ENCODE results near the gene CBR4. TPM values are rescaled to one million over a fixed set of nuclear protein-coding genes. Genes with fewer than 3 reads are reported as not detected.
"Not testable (repeated sequence)": the region's sequence is repeated elsewhere in the genome, so short reads cannot be mapped to it uniquely, and the experiment has no call there.

The CBR4 gene
- 6.2 TPM for polyA plus RNA-seq (2013, experiment 1 of 2; ENCODE audit: insufficient read length)
- polyA plus RNA-seq (2013, experiment 2 of 2; ENCODE audit: insufficient read length) = 7.2 TPM

DNA sequence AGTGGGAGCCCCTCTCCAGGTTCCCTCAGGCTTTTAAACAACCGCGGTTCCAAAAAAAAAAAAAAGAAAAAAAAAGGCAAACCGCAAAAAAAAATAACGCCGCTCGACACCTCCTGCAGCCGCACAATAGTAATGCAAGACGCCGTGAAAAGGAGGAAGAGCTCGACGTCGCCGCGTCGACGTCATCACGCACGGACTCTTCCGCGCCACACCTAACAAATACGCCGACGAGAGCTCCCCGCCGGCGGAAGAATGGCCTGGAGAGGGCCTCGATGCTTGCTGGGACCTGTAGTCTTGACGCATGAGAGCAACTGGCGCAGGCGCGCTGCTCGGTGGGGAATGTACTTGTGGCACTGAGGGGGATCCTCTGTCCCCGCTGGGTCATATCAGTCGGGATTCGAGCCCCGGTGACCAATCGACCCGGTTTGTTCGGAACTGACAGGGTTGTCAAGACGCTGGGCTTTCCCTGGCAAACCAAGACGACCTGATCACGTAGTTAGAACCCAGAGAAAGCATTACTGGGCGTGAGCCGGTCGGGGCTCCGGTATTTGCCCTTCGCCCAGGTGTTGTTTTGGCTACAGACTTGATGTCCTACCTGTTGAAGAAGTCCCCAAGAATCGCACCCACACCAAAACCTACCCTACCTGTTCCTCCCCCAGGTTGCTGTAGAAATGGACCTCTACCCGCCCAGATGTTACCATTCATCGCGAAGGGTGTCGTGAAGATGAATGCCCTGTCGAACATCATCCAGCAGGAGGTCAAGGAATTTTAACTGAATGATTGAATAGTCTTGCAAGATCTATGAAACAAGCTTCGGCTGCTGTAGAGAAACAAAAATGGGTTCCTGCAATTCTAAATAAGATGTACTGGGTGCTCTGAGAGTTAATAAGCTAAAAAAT lies at the start of gene CBR4:
Gene CBR4, minus strand, starts transcription at position 131 of the 899 bp plus-strand sequence. CDS start 166 bp downstream, outside the sequence.
- DNase-seq = peak; percentile 100

DNA sequence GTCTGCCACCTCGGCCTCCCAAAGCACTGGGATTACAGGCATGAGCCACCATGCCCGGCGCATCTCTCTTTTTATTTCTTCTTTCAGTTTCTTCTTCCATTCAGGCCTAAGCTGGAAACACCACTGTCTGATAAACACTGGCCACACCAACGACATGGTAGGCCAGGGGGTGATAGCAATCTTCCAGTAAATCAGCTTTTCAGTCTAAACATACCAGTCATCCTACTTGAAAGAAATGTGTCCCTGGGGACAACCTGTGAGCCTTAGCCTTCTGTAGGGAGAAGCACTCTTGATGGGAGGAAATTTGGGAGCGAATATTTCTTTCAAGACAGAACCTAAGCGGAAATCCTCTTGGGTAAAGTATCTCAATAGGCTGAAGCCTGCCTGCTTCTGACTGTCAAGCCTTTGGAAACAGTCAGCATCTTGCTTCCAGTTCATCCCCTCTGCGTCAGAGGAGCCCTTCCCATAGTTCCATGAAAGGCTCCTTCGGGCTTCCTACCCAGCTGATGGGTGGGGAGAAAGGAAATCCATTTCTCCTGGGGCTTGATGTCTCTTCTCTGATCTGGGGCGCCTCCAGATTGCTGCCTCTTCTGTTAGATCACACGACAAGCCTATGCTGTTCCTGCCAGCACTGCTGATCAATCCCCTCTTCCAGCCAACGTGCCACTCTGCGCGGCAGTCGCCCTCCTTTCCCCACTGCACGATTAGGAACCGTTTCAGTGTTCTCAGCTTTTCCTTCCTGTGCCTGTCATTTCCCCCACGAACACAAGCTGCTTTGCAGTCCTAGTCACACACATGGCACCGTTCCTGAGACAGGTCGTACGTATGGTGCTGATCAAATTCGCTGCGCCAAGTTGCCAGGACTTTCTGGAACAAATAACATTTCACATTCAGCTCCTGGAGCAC lies 49.5 kb upstream of the CBR4 start:
- peak; percentile 60 for DNase-seq

DNA sequence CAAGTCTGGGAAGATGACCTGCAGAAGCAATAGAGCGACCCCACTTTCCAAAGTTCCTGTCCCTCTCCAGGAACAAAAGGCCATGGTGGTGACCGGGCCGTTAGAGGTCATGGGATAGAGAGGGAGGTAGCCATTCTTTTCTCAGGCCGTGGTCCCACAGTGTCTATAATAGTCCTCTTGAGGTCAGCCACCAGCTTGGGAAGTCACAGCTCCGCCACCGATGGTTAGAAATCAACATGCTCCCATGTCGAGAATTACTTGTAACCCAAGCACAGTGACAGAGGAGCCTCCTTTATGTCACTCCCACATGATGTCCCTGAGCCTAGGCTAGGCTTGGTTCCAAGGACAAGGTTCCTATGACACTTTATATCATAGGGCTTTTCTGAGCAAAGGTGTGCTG lies 48.3 kb upstream of the CBR4 start:
- no peak for DNase-seq

DNA sequence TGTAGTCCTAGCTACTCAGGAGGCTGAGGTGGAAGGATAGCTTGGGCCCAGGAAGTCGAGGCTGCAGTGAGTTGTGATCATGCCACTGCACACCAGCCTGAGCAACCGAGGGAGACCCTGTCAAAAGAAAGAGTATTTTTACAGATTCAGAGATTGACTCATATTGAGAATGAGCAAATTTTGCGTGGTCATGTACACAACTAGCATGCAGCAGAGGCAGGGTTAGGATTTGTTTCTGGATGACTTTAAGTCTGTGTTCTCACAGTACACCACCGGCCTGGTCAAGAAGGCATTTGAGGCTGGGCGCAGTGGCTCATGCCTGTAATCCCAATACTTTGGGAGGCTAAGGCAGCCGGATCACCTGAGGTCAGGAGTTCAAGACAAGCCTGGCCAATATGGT lies 44.8 kb upstream of the CBR4 start:
- DNase-seq = no peak

DNA sequence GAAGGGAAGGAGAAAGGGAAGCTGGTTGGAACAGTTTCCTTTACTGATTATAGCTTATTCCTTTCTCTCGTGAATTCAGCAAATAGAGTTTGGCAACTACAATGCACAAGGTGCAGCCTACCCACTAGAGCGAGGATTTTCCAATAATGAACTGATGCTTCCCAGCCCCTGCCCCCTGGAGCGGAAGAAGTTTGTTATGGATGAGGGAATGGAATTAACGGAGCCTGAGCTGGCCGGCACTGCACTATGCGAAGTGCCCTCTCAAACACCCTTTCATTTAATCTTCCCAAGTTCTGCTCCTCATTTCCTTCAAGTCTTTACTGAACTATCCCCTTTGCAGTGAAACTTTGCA lies 42.5 kb upstream of the CBR4 start:
- DNase-seq = no peak

DNA sequence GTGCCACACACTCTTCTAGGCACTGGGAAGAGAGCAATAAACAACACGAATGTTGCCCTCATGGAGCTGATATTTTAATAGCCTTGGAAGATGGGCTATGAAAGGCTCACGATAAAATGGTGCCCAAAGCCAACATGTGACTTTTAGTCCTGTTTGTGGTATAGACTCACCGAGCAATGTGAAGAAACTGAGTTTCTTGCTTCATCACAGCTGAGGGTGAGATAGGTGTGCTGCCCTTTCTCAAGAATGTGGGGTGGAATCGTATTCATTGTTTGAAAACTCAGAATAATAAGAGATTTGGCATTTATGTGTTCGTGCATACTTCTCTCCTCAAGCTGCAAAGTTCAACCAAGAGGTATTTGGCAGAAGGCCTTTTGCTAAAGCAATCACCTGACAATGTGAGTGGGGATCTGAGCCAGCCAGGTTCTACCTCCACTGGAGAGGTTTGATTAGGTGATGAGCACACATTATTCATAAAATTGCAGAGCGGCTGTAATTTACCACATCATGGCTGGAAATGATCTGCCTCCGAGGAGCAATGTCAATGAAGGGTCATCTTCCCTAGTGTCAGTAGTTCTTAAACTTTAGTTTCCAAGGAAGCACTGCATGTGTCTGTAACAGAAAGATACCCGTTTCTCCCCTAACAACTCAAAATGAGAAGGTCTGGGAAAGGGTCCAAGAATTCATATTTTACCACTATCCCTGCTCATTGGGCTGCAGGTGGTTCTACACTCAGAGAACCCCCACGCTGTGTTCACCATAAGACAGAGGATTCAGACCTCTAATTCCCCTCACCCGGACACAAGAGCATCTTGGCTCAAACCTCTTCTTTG lies 41.9 kb upstream of the CBR4 start:
- no peak for DNase-seq

DNA sequence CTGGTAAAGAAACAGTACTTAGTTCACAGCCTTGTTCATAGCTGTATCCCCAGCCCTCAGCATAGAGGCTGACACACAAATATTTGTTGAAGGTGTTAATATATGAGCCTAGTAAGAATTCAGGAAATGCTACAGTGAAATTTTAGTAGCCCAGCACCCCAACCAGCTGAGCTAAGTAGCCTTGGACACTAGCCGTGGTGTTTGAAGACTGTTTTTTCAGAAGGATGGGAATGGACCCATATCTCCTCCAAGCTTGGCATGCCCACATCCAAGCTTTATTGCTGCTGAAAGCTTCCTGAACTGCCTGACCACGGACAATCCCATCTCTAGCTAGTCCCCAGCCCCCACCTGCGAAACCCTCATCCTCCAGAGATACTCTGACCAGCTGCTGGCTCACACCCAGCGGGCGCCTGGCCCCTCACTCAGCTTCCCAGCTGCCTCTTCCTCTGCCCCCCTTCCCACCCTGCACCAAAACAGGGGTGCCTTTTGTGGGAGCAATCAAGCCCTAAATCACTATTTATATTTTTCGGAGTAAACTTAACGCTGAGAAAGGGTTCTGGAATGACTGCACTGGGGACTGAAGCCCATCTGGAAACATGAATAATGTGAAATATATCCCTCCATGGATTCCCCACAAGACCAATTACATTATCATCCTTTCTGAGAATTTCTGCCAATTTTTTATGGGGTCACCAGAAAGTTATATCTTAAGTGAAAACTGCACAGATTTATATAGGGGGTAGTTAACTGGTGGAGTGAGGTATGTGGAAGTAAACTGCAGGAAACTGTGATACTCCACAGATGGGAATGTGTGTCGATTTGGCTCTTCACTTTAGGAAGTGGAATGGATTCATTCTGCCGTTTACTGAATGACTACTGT lies 41.1 kb upstream of the CBR4 start:
- no peak for DNase-seq

DNA sequence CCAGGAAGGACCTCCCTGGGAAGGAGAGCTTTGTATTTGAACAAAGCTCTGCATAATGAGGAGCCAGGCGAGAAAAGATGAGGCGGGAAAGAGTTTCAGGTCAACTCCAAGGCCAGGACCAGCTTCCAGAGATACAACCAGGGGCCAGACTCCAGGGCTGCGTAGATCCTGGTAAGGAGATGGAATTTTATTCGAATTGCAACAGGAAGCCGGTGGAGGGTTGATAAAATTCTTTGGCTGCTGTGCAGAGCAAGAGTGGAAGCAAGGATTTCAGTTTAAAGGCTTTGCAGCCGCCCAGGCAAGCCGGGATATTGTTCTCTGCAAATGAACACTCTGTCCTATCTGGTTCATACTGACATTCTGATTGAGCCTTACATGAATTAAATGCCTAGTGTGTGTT lies 40.2 kb upstream of the CBR4 start:
- DNase-seq = no peak

DNA sequence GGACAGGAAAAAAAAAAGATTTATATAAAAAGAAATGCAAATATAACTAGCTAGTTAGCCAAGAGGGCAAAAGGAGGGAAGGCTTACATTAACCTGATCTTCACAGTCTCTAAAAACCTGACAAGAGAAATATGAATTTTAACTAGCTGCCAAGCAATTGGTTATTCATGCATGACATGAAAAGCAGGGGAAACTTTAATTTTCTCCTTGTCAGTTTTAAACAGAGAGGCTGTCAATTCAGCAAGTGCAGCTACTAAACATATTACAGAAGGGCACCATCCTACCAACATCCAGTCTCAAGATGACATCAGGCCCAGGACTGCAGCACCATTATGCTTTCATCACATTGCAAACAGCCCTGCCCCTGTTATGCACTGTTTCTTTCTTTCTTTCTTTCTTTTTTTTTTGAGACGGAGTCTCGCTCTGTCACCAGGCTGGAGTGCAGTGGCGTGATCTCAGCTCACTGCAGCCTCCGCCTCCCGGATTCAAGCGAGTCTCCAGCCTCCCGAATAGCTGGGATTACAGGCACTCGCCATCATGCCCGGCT lies 38.9 kb upstream of the CBR4 start:
- no peak for DNase-seq

DNA sequence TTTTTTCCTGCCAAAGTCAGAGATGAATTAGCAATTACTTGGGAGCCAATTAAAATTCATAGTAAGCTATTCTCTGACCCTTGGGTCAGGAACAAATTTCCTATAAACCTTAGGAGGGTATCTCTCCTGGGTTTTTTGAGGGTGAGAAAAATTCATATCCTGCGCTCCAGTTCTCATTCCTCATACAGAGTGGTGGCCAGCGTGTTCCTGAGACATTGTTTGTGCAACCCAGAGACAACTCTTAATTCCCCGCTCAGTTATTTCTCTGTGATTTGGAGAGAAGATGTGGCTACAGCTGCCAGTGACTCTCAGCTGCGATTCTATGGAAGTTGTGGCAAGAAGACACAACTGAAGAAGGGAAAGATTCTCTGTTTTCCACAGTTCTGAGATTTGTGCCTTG lies 37.9 kb upstream of the CBR4 start:
- DNase-seq = no peak

DNA sequence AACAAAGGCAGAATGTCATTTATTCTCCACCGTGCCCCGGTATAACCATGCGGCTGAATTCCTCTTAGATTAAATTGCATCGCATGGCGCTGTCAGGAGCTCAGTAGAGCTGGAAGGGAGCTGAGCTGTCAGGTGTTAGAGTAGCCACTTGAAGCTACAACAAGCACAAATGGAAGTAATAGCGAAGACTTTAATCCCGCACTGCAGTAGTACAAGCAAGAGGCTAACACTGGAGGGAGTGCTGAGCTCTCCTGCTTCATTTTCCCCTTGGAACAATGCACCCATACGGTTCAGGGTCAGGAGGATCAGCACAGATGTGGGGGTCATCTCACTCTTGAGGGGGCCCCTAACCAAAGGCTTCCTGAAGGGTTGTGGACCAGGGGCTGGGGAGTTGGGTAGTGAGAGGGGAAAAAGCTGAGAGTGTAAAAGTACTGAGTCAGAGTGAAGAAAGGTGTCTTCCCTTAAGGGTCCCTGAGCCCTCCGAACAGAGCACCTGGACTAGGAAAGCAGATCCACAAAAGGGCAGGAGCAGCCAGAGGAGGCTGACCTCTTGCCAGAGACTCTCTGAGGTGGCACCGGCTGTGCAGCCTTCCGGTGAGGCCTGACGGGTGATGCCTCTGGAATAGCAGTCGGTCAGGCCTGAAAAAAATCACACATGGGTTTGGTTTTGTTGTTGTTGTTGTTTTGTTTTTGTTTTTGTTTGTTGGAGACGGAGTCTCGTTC lies 36.0 kb upstream of the CBR4 start:
- DNase-seq = no peak

DNA sequence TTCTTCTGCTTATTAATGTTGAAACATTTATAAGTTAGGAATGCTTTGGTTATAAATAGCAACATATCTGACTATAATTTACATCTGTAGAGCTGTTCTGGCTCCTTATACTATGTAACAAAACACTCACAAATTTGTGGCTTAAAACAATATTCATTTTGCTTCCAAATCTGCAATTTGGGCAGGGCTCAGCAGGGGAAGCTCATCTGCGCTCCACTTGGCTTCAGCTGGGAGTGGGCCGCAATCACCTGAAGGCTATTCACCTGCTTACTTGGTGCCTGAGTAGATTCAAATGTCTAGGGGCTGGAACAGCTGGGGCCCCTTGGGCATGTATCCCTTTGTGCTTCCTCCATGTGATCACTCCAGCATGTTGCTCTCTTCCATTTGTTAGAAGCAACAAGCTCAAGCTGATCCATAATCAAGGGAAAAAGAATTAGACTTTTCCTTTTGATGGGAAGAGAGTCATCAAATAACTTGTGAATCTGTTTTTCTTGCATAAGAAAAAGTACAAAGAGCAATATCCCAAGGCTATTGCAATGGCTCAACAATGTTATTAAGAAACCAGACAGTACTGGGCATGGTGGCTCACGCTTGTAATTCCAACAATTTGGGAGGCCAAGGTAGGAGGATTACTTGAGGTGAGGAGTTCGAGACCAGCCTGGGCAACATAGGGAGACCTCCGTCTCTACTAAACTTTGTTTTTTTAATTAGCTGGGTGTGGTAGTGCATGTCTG lies 34.8 kb upstream of the CBR4 start:
- no peak for DNase-seq

DNA sequence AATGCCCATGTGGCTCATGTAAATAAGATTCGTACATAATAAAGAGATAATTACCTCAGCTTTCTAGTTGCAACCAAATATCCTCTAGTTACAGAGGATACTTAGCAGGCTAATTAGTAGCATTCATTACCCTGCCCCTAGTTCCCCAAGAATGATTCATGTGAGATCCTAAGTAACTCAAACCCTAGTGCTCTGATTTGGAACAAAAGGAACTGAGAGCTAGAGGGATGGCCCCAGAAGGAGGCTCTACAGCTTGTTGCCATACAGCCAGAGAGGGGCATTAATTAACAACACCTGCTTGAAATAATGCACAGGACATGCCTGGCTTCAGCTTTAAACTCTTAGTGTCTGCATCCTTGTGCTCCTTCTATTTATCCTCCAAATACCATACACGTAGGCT lies 32.6 kb upstream of the CBR4 start:
- DNase-seq = no peak

DNA sequence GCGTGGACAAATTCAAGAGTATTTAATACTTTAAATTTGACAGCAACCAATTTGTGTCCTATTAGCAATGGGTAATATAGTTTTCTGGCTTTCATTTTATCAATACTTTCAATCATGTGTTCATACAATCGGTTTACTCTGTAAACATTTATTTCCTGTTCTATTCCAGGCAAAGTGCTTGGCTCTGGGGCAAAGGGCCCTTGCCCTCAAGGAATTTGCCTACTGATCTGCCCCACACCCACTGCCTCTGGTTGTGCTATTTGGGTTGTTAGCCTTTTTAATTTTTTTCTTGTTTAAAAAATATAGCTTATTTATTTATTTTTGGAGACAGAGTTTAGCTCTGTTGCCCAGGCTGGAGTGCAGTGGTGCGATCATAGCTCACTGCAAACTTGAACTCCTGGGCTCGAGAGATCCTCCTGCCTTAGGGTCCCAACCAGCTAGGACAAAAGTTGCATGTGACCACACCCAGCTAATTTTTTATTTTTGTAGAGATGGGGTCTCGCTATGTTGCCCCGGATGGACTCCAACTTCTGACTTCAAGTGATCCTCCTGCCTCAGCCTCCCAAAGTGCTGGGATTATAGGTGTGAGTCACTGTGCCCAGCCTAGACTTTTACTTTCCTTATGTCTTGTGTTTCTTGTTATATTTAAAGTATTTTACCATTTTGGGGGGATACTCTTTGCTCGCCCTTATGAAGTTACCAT lies 30.7 kb upstream of the CBR4 start:
- DNase-seq = no peak

DNA sequence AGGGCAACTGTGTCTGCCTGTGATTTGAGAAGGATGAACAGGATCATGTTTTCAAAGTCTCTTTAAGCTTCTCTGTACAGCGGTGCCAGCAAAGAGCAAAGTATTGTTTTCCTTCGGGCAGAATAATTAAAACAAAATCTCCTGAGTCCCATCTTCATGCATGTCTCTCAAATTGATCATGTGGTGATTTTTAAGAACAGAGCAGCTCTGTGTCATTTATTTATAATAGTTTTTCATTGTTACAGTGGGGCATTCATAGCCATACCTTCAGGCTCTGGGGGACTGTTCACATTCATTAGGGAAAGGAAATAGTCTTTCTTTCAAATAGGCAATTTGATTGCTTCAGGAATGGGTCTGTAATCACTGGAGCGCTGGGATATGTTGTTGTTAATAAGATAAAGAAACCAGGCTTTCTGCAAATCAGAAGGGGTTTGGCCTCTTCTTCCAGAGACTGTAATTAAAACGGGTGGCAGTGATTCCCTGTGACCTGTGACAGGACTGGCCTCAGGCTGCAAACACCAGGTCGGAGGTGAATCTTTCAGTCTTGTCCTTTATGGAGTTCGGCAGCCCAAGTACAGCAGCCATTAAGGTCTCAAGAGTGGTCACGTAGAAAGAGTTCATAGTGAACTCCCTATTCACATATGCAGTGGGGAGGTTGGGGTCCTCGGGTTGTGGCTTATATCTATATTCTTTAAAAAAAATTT lies 29.3 kb upstream of the CBR4 start:
- no peak for DNase-seq

DNA sequence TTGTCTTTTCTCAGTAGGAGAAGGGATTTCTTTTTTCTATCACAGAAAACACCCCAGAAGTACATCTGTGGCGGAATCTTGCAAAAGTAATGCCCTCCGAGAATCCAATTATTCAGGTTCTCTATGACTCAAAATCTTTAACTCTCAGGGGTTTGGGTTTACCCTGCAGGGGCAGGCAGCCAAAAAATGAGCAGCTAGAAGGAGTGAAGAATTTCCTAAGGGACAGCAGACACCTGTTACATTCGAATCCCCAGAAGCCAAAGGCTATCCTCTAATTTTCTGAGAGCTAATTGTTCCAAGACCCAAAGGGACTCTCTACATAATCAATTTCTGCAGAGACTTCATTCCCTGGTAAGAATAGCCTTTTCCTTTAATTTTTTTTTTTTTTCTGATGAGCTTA lies 27.5 kb upstream of the CBR4 start:
- DNase-seq = no peak

DNA sequence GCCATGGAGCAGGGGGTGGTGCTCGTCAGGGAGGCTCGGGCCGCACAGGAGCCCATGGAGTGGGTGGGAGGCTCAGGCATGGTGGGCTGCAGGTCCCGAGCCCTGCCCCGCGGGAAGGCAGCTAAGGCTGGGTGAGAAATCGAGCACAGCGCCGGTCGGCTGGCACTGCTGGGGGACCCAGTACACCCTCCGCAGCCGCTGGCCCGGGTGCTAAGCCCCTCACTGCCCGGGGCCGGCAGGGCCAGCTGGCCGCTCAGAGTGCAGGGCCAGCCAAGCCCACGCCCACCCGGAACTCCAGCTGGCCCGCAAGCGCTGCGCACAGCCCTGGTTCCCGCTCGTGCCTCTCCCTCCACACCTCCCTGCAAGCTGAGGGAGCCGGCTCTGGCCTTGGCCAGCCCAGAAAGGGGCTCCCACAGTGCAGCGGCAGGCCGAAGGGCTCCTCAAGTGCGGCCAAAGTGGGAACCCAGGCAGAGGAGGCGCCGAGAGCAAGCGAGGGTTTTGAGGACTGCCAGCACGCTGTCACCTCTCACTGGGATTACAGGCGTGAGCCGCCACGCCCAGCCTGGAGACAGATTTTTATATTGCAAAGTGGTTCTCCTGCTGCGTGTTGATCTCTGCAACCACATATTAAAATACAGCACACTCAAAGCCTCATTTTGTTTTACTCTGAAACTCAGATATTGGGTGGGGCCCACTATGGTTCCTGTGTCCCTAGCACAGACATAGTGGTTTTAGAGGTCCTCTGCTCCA lies 26.0 kb upstream of the CBR4 start:
- DNase-seq = not testable (repeated sequence)

DNA sequence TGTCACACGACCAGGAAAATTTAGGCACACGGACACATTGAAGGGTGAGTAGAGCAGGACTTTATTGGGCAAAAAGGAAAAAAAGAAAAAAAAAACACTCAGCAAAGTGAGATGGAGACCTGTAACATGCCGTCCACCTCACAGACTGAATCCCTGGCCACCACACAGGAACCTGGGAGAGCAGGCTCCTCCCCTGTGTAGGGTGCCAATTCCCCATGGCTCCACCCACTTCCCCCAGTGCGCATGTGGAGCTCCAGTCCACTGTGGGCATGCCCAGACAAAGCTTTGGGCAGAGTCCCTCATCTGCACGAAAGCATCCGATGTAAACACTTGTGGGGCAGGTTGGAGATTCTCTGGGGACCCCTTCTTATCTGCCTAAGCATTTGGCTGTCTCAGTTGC lies 23.6 kb upstream of the CBR4 start:
- DNase-seq = no peak
